Activated naive CD8-positive, alpha-beta T cell treated with anti-CD3 and anti-CD28 coated beads for 36 hours (primary cell): ENCODE results near the gene BEST2. TPM values are rescaled to one million over a fixed set of nuclear protein-coding genes. Genes with fewer than 3 reads are reported as not detected.
A peak's percentile ranks its signal among the peaks of the same experiment; 100 is the strongest.

Experiments
- DNase-seq: peaks from one replicate; pipeline ENCODE4 v3.0.0; 2021
- H3K27ac Mint-ChIP-seq: one replicate; pipeline ENCODE4 v1.8.0; 2022; ENCODE audit warnings: mild to moderate bottlenecking, moderate library complexity, mixed read lengths
- H3K27me3 Mint-ChIP-seq: one replicate; pipeline ENCODE4 v1.8.0; 2022; ENCODE audit warnings: mild to moderate bottlenecking, mixed read lengths
- H3K36me3 Mint-ChIP-seq: one replicate; pipeline ENCODE4 v1.8.0; 2021; ENCODE audit warnings: mild to moderate bottlenecking, mixed read lengths
- H3K4me1 Mint-ChIP-seq: one replicate; pipeline ENCODE4 v1.8.0; 2021; ENCODE audit warnings: mixed read lengths
- H3K4me3 Mint-ChIP-seq: one replicate; pipeline ENCODE4 v1.8.0; 2022; ENCODE audit warnings: mild to moderate bottlenecking, moderate library complexity, mixed read lengths
- H3K9me3 Mint-ChIP-seq: one replicate; pipeline ENCODE4 v1.8.0; 2022; ENCODE audit warnings: mixed read lengths
- total RNA-seq, 2 experiments: library from RNA; stranded (reverse); gene quantifications; one replicate each; pipeline ENCODE4 v1.2.3, GENCODE V29; 2021

The BEST2 gene
- total RNA-seq, 2 experiments from 2014 or later = not detected

GRCh38 chr19:12749938-12750521, 1.6 kb upstream of the BEST2 start:
- Mint-ChIP-seq H3K27ac (no peak overlapping the region), H3K27me3 (peaks cover 35% of the 10 kb centered on the region), H3K9me3 (peaks cover 6% of the 10 kb centered on the region), H3K36me3 (peaks cover 25% of the 10 kb centered on the region), H3K4me1 (no peaks in the 10 kb centered on the region), H3K4me3 (no peak overlapping the region)
- no peak for DNase-seq

- Mint-ChIP-seq H3K27ac (no peak overlapping the region), H3K9me3 (peaks cover 6% of the 10 kb centered on the region), H3K36me3 (peaks cover 23% of the 10 kb centered on the region), H3K4me3 (no peak overlapping the region), H3K27me3 (peaks cover 42% of the 10 kb centered on the region), H3K4me1 (no peaks in the 10 kb centered on the region)
- no peak for DNase-seq
These were observed 740 bp upstream of the BEST2 start for GRCh38 chr19:12750851-12751250.

GRCh38 chr19:12752056-12752781, 628 bp downstream of the BEST2 start:
- no peak overlapping the region for H3K4me3 Mint-ChIP-seq
- no peak for DNase-seq
- H3K27ac Mint-ChIP-seq = no peak overlapping the region
- H3K4me1 Mint-ChIP-seq = no peaks in the 10 kb centered on the region
- peaks cover 47% of the 10 kb centered on the region for H3K27me3 Mint-ChIP-seq
- peaks cover 12% of the 10 kb centered on the region for H3K36me3 Mint-ChIP-seq
- H3K9me3 Mint-ChIP-seq = peaks cover 6% of the 10 kb centered on the region

GRCh38 chr19:12754465-12755196, 3.0 kb downstream of the BEST2 start:
- no peak overlapping the region for H3K27ac Mint-ChIP-seq
- no peak overlapping the region for H3K4me3 Mint-ChIP-seq
- H3K36me3 Mint-ChIP-seq = no peaks in the 10 kb centered on the region
- H3K27me3 Mint-ChIP-seq = peaks cover 54% of the 10 kb centered on the region
- H3K4me1 Mint-ChIP-seq = no peaks in the 10 kb centered on the region
- no peak for DNase-seq
- no peaks in the 10 kb centered on the region for H3K9me3 Mint-ChIP-seq

GRCh38 chr19:12756150-12756883, 4.7 kb downstream of the BEST2 start:
- Mint-ChIP-seq H3K9me3 (no peaks in the 10 kb centered on the region), H3K4me3 (no peak overlapping the region), H3K27me3 (peaks cover 50% of the 10 kb centered on the region), H3K4me1 (peaks cover 4% of the 10 kb centered on the region), H3K36me3 (no peaks in the 10 kb centered on the region), H3K27ac (no peak overlapping the region)
- no peak for DNase-seq

GRCh38 chr19:12757544-12758274, 6.1 kb downstream of the BEST2 start:
- peaks cover 40% of the 10 kb centered on the region for H3K27me3 Mint-ChIP-seq
- H3K4me3 Mint-ChIP-seq = no peak overlapping the region
- no peaks in the 10 kb centered on the region for H3K9me3 Mint-ChIP-seq
- peaks cover 4% of the 10 kb centered on the region for H3K4me1 Mint-ChIP-seq
- peak; percentile 80 for DNase-seq
- no peaks in the 10 kb centered on the region for H3K36me3 Mint-ChIP-seq
- no peak overlapping the region for H3K27ac Mint-ChIP-seq

- H3K27ac Mint-ChIP-seq = no peak overlapping the region
- H3K36me3 Mint-ChIP-seq = no peaks in the 10 kb centered on the region
- peaks cover 4% of the 10 kb centered on the region for H3K4me1 Mint-ChIP-seq
- no peak for DNase-seq
- H3K9me3 Mint-ChIP-seq = no peaks in the 10 kb centered on the region
- H3K27me3 Mint-ChIP-seq = peaks cover 24% of the 10 kb centered on the region
- no peak overlapping the region for H3K4me3 Mint-ChIP-seq
These were observed 8.1 kb downstream of the BEST2 start for GRCh38 chr19:12759686-12760085.

- Mint-ChIP-seq H3K9me3 (no peaks in the 10 kb centered on the region), H3K4me1 (peaks cover 8% of the 10 kb centered on the region), H3K4me3 (no peak overlapping the region), H3K27me3 (peaks cover 6% of the 10 kb centered on the region), H3K36me3 (no peaks in the 10 kb centered on the region), H3K27ac (no peak overlapping the region)
- DNase-seq = no peak
These were observed 11.5 kb downstream of the BEST2 start for GRCh38 chr19:12763100-12763499.

- Mint-ChIP-seq H3K27ac (no peak overlapping the region), H3K27me3 (no peaks in the 10 kb centered on the region), H3K36me3 (no peaks in the 10 kb centered on the region), H3K4me3 (no peak overlapping the region), H3K4me1 (peaks cover 8% of the 10 kb centered on the region), H3K9me3 (no peaks in the 10 kb centered on the region)
- DNase-seq = no peak
These were observed 13.1 kb downstream of the BEST2 start for GRCh38 chr19:12764698-12765097.

GRCh38 chr19:12766051-12766521, 14.5 kb downstream of the BEST2 start:
- Mint-ChIP-seq H3K27ac (no peak overlapping the region), H3K4me1 (peaks cover 4% of the 10 kb centered on the region), H3K4me3 (peak overlapping the region; percentile 25), H3K9me3 (no peaks in the 10 kb centered on the region), H3K27me3 (no peaks in the 10 kb centered on the region), H3K36me3 (no peaks in the 10 kb centered on the region)
- DNase-seq = peak; percentile 86

GRCh38 chr19:12767150-12767549, 15.6 kb downstream of the BEST2 start:
- peaks cover 4% of the 10 kb centered on the region for H3K4me1 Mint-ChIP-seq
- H3K4me3 Mint-ChIP-seq = no peak overlapping the region

GRCh38 chr19:12767666-12768065, 16.1 kb downstream of the BEST2 start:
- no peak overlapping the region for H3K27ac Mint-ChIP-seq
- H3K4me3 Mint-ChIP-seq = no peak overlapping the region
- H3K27me3 Mint-ChIP-seq = no peaks in the 10 kb centered on the region
- H3K36me3 Mint-ChIP-seq = no peaks in the 10 kb centered on the region
- peaks cover 4% of the 10 kb centered on the region for H3K4me1 Mint-ChIP-seq
- no peak for DNase-seq
- no peaks in the 10 kb centered on the region for H3K9me3 Mint-ChIP-seq

More at GRCh38 chr19:12767150-12767549, 15.6 kb downstream of the BEST2 start:
- H3K27ac Mint-ChIP-seq = no peak overlapping the region
- H3K27me3 Mint-ChIP-seq = no peaks in the 10 kb centered on the region
- no peaks in the 10 kb centered on the region for H3K36me3 Mint-ChIP-seq
- H3K9me3 Mint-ChIP-seq = no peaks in the 10 kb centered on the region
- no peak for DNase-seq

- H3K27ac Mint-ChIP-seq = no peak overlapping the region
- H3K36me3 Mint-ChIP-seq = no peaks in the 10 kb centered on the region
- no peaks in the 10 kb centered on the region for H3K9me3 Mint-ChIP-seq
- DNase-seq = peak; percentile 57
- peaks cover 9% of the 10 kb centered on the region for H3K4me1 Mint-ChIP-seq
- H3K4me3 Mint-ChIP-seq = no peak overlapping the region
- no peaks in the 10 kb centered on the region for H3K27me3 Mint-ChIP-seq
These were observed 18.1 kb downstream of the BEST2 start for GRCh38 chr19:12769689-12770088.

GRCh38 chr19:12770922-12771321, 19.3 kb downstream of the BEST2 start:
- H3K27ac Mint-ChIP-seq = no peak overlapping the region
- H3K36me3 Mint-ChIP-seq = no peaks in the 10 kb centered on the region
- no peak for DNase-seq
- no peaks in the 10 kb centered on the region for H3K27me3 Mint-ChIP-seq
- H3K4me1 Mint-ChIP-seq = peaks cover 9% of the 10 kb centered on the region
- H3K4me3 Mint-ChIP-seq = no peak overlapping the region
- H3K9me3 Mint-ChIP-seq = no peaks in the 10 kb centered on the region
